HG02840 (cell line): Measurements from ENCODE around the gene RAB34.
A peak's percentile ranks its signal among the peaks of the same experiment; 100 is the strongest.

Experiments
- ATAC-seq: cut with Tn5 transposase; IDR thresholded peaks from one replicate; pipeline ENCODE4 v1.9.1; 2021; ENCODE audit warnings: mild to moderate bottlenecking, moderate library complexity, moderate number of reproducible peaks; ENCODE audit not compliant: unreplicated experiment, low FRiP score

The RAB34 gene

GRCh38 chr17:28712705-28713415, 4.8 kb downstream of the RAB34 start:
- ATAC-seq: no peak

DNA sequence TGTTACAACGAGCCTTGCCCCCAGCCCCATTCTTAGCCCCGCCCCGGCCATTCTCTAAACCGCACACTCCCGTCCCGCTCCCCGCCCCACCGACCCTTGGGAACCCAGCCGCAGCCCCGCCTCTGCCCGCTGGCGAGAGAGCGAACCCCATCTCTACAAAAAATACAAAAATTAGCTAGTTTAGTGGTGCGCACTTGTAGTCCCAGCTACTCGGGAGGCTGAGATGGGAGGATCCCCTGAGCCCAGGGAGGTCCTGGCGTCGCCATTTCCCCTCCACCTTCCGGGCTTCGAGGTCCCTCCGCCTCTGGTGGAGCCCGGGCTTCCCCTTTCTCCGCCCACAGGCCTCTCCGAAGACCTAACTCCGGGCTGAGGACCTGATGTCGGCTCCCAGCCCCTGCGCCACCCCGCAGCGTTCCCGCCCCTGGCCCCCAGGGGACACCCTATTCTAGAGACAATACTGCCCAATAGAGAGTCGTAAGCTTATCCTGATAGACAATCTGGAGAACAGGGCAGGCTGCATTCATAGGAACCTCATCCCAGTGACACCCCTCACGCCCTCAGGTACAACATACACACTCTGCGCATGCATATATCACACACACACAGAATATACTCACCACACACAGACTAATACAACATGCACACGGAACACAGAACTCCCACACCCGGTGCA, 5.5 kb downstream of the RAB34 start:
- no peak for ATAC-seq

GRCh38 chr17:28711723-28712031, 6.0 kb downstream of the RAB34 start, which contains the start of gene PROCA1:
Gene PROCA1 (minus strand): TSS chr17:28711888. CDS start chr17:28711660, 228 bp downstream.
- ATAC-seq: peak; percentile 36

- peak; percentile 69 for ATAC-seq
Measured at GRCh38 chr17:28710861-28711722, 6.6 kb downstream of the RAB34 start.

DNA sequence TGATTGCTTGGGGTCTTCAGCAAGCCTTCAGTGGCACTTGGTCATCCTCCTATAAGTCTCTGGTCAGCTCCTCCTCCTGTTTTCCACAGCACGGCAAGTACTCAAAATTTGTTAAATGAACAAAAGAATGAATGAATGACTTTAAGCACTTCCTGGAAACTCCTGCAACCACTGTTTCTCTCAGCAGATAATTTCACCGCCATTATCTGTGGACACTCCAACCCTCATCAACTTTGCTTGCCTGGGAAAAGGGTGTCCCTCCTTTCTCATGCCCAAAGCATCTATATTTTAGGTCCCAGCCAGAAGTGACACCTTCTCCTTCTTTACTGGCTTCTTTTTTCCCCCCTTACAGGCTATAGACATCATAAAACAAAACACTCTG, 10.3 kb downstream of the RAB34 start:
- no peak for ATAC-seq

DNA sequence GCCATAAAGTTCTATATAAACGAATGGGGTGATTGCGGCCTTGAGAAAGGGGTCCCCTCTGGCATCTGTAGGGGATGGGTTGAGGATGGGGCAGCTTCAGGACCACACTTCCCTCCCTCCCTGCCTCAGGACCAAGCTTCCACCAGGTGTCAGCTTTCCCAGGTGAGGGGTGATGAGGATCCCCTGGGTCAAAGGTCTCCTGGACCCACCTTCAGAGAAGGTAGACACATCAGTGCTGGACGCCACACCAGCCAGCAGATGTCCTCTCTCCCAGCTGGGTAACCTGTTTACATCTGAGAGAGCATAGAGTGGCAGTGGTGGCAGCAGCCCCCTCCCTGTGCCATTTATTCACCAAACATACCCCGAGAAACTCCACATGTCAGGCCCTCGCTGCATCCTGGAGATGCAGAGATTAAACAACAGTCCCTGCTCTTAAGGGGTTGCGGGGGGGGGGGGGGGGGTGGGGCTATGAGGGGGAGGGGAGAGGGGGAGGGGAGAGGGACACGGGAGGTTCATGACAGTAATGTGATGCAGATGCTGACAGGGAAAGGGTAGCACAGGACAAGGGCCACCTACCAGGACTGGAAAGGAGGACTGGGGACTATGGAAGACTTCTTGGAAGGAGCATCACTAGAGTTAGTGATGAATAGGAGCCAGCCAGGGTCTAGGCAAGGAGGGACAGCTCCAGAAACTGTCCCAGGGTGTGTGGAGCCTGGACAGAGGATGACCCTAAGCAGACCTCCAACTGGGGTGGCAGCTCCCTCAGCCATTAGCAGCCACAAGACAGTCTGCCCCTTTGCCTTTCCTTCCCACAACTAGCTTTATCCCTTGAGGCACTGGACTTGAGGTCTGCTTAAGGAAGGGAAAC, 11.0 kb downstream of the RAB34 start:
- ATAC-seq: no peak

DNA sequence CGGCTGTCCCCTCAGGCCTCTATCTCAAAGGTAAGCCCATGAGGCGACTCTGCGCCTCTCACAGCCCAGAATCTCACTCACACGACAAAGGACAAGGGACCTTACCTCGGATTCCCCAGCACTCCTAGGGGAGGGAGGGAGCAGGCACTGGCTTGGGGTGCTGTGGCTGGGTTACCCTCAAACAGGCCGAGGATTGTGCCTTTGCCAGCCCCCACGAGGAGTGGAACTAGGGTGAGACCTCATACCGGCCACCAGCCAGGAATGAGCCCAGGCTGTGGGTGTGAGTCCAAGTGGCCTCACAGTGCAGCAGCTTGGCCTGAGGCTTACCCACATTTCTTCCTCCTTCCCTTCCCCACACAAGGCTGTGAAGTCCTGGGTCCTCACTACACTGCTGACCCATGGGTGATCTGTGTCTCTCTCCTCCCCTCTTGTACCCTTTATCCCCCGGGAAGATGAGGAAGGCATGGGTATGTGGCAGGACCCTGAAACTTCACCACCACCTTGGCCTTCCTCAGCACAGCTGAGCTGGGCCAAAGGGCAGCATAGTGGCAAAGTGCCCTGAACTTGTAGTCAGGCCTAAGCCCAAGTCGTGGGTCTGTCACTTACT, 11.8 kb downstream of the RAB34 start:
- ATAC-seq: no peak

GRCh38 chr17:28705074-28705659, 12.5 kb downstream of the RAB34 start:
- no peak for ATAC-seq

GRCh38 chr17:28704219-28704858, 13.3 kb downstream of the RAB34 start:
- ATAC-seq: no peak

DNA sequence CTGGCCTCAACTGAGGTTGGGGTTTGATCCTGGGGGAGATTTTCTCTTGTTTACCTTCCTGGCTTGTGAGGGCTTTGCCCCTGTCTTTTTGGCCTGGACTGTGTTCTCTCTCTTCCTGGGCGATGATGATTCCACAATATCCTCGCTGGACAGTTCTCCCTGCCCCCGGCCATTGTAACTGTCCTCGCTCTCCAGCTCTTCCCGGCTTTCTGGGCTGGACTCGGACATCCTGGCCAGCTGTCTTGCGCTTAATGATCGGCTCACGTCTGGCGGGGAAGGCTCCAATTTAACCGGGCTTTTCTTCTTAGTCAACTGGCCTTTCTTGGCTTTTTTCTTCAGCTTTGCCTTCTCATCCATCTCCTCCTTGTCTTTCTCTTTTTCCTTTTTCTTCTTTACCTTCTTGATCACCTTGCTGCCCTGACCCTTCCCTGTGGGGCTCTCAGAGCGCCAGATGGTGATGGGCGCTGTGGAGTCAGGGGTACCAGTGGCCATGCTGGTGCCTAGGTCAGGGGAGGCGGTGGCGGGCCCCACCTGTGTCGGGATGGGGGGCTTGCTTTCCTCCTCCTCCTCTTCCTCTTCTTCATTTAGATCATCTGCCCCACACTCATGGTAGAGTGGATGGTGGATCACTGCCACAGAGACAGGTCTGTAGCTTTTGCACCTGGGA, 14.0 kb downstream of the RAB34 start:
- ATAC-seq: no peak

DNA sequence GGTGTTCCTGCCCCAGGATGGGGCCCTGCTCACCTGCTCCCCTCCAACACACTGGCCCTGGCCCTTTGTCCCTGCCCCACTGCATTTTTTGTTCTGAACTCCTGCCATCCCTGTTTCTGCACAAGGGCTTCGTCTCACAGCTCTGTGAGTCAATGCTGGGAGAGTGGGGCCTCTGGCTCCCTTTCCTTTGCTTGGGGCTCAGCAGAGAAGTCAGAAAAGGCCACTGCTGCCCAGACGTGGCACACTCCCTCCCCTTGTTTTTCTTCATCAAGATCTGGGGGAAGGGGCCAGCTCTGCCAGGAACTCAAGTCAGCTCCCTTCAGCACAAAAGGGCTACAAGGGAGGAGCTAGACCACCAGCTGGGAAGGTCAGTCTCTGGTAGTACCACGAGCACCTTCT, 14.9 kb downstream of the RAB34 start:
- ATAC-seq: no peak

DNA sequence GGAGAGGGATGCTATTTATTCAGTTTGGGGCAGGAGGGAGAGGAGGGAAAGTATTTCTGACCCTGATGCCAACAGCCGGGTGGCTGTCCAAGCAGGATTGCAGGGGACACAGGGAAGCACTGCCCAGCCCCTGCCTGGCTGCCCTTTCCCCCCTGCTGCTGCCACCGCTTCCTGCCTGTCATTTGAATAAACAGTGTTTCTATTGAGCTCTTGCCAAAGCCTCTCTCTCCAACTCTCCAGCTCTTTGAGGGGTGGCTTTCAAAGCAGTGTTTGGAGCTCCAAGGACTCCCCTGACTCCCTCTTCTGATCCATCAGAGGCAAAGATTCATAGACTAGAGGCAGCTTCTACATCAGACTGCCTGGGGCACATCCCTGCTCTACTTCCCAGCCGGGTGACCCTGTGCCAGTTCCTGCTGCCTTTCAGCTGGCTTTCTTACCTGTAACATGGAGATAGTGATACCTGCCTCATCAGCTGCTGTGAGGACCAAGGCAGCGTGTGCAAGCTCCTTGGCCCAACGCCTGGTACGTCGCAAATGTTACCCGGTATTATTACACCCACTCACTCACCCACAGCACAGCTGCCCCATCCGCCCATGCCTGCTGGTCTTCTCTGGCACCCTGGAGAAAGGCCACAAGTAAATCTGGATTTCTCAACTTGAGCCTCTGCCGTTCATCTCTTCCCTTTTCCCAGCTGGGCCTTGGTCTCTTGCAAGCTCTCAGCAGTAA, 15.5 kb downstream of the RAB34 start:
- ATAC-seq: no peak

- no peak for ATAC-seq
Measured at GRCh38 chr17:28700830-28701492, 16.7 kb downstream of the RAB34 start.

- ATAC-seq: no peak
Measured at GRCh38 chr17:28700278-28700677, 17.4 kb downstream of the RAB34 start.

DNA sequence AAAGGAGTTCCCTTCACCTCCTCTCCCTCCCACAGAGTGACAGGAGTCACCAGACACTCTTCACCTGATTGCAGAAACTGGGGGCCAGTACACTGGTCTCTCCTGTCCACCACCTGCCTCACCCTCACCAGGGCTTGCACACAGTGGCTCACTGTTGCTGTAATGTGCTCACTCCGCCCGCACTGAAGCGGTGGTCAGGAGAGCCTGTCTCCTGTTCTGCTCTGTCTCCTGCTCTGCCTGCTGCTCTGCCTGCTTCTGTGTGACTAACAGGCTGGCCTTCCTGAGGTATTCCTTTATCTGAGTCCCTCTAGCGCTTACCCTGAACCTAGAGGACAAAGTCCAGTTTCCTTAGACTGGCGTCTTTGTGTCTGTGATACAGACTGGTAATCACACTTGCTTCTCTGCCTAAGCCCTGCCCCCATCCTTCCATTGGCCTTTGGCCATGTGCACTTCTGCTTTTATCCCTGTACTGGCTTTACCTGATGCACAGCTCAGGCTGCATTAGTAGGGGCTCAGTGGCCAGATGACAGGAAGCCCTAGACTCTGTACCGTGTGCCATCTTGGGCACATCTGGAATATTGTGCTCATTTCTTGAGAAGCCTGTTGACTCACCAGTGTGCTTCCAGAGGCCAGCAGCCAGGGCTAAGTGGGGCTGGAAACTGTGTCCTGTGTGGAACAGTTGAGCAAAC, 19.3 kb downstream of the RAB34 start:
- ATAC-seq: no peak

DNA sequence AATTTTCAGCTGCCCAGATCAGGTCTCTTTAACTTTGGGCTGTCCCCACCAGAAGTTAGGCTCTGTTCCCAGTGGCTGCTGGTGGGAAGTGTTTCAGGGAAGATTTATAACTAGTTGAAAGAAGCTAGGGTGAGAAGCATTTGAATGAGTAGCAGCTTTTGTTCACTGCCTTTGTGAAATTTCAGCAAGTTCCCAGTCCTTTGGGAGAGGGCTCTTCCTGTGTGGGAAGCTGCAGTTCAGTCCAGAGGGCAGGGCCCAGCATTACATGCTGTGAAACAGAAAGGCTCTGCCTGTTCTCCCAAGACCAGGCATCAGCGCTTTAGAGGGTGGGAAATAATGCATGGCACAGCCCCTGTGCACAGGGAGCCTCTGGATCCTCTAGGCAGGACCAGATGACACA, 23.8 kb downstream of the RAB34 start:
- no peak for ATAC-seq

DNA sequence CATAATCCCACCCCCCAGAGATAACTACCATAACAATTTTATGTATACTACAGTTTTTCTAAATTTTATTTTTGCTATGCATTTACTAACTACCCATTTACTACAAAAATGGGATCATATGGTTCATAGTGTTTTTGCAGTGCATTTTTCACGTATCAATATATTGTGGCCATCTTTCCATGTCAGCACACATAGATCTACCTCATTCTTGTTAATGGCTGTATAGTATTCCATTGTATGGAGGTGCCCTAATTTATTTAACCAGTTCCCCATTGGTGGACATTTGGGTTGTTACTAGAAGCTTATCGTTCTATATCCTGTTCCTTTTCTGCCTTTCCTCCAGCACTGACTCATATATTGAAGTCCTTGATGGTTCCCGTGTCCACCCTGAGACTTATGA, 28.7 kb downstream of the RAB34 start:
- ATAC-seq: no peak
